Neural crest cell (in vitro differentiated cells): Measurements from ENCODE around the gene SIX5. TPM values are rescaled to one million over a fixed set of nuclear protein-coding genes. Genes with fewer than 3 reads are reported as not detected.
A peak's percentile ranks its signal among the peaks of the same experiment; 100 is the strongest.

Experiments used
- DNase-seq: peaks from one replicate; pipeline ENCODE4 v3.0.0; 2021; ENCODE audit warnings: low read depth, mixed read lengths, low spot score
- H3K27ac Mint-ChIP-seq: one replicate; pipeline ENCODE4 v1.8.0; 2021; ENCODE audit warnings: mild to moderate bottlenecking, mixed read lengths; ENCODE audit not compliant: unreplicated experiment
- H3K27me3 Mint-ChIP-seq: 2 replicates; pipeline ENCODE4 v1.8.0; 2021; ENCODE audit warnings: low read depth, mild to moderate bottlenecking, mixed read lengths
- H3K36me3 Mint-ChIP-seq: 2 replicates; pipeline ENCODE4 v1.8.0; 2021; ENCODE audit warnings: low read depth, mild to moderate bottlenecking, mixed read lengths
- H3K4me1 Mint-ChIP-seq: 2 replicates; pipeline ENCODE4 v1.8.0; 2021; ENCODE audit warnings: mixed read lengths
- H3K4me3 Mint-ChIP-seq: one replicate; pipeline ENCODE4 v1.8.0; 2021; ENCODE audit warnings: mild to moderate bottlenecking, mixed read lengths
- H3K9me3 Mint-ChIP-seq: 2 replicates; pipeline ENCODE4 v1.8.0; 2021; ENCODE audit warnings: mixed read lengths
- total RNA-seq: library from RNA; stranded (reverse); gene quantifications from 2 replicates; pipeline ENCODE4 v1.2.1, GENCODE V29; 2021
- TF ChIP-seq, protein P1 (sequence below): fragments of 200-600 bp; sonication (generic); conservative IDR thresholded peaks from 2 replicates; pipeline ENCODE4 v1.5.0; 2021; ENCODE audit warnings: antibody characterized with exemption, mild to moderate bottlenecking

Gene SIX5
- total RNA-seq, 1 donor from 2014 or later = 38.6 TPM

DNA sequence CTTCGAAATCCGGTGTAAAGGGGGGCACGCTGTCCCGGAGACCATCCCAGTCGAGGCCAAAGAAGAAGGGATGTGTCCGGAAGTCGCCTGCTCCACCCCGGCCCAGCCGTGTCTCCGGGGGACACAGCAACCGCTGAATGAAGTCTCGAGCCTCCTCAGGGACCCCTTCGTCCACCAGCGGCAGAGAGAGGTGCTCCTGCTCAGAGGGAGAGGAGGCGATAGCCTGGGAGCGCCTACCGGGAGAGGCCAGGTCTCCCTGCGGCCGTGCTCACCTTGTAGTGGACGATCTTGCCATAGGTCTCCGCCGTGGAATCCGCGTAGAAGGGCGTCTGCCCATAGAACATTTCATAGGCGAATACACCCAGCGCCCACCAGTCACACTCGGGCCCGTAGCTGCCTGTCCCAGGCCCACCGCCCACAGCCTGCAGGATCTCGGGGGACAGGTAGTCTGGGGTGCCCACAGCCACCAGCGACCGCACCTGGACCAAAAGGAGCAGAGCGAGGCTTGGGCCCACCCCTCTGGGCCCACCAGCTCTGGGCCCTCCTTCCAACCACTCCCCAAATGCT, 8.4 kb upstream of the SIX5 start:
- Mint-ChIP-seq H3K36me3 (peaks cover 12% of the 10 kb centered on the region), H3K4me3 (peak overlapping the region; percentile 27), H3K27ac (no peak overlapping the region), H3K9me3 (no peaks in the 10 kb centered on the region), H3K27me3 (peaks cover 10% of the 10 kb centered on the region), H3K4me1 (peaks cover 21% of the 10 kb centered on the region)
- TF ChIP-seq, protein P1, sequence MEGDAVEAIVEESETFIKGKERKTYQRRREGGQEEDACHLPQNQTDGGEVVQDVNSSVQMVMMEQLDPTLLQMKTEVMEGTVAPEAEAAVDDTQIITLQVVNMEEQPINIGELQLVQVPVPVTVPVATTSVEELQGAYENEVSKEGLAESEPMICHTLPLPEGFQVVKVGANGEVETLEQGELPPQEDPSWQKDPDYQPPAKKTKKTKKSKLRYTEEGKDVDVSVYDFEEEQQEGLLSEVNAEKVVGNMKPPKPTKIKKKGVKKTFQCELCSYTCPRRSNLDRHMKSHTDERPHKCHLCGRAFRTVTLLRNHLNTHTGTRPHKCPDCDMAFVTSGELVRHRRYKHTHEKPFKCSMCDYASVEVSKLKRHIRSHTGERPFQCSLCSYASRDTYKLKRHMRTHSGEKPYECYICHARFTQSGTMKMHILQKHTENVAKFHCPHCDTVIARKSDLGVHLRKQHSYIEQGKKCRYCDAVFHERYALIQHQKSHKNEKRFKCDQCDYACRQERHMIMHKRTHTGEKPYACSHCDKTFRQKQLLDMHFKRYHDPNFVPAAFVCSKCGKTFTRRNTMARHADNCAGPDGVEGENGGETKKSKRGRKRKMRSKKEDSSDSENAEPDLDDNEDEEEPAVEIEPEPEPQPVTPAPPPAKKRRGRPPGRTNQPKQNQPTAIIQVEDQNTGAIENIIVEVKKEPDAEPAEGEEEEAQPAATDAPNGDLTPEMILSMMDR = no peak
- DNase-seq = no peak

DNA sequence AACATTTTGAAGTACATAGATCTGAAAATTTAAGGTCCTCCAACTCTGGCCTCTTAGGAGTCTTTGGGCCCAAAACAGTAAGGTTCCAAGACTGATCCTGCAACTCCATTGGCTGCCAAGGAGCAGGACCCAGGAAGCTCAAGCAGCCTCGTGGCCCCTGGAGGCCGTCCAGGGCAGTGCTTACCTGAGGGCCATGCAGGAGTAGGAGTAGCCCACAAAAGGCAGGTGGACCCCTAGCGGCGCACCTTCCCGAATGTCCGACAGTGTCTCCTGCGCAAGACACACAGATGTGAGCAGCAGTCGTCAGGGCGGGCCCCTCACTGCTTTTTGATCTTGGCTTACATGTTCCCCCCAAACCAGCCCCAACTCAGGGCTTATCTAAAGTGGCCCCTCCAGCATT, 5.7 kb upstream of the SIX5 start:
- Mint-ChIP-seq H3K27ac (no peak overlapping the region), H3K4me3 (peak overlapping the region; percentile 44), H3K9me3 (no peaks in the 10 kb centered on the region), H3K27me3 (peaks cover 20% of the 10 kb centered on the region), H3K4me1 (peaks cover 27% of the 10 kb centered on the region), H3K36me3 (peaks cover 22% of the 10 kb centered on the region)
- no peak for DNase-seq
- TF ChIP-seq, protein P1 = no peak

DNA sequence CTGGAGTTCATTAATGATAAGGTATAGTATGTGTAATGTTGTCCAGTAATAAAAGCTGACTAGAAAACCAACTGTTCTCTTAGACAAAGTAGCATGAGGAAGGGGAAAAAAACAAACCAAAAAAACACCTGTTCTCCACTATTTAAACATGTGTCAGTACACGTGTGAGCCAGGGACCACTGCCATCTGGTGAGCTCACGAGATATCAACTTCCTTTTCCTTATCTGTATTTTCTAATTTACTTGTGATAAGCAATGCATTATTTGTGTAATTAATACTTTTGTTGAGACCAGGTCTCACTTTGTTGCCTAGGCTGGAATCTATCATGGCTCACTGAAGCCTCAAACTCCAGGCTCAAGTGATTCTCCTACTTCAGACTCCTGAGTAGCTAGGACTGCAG, 4.3 kb upstream of the SIX5 start:
- peaks cover 20% of the 10 kb centered on the region for H3K4me1 Mint-ChIP-seq
- H3K27ac Mint-ChIP-seq = no peak overlapping the region
- peaks cover 17% of the 10 kb centered on the region for H3K36me3 Mint-ChIP-seq

DNA sequence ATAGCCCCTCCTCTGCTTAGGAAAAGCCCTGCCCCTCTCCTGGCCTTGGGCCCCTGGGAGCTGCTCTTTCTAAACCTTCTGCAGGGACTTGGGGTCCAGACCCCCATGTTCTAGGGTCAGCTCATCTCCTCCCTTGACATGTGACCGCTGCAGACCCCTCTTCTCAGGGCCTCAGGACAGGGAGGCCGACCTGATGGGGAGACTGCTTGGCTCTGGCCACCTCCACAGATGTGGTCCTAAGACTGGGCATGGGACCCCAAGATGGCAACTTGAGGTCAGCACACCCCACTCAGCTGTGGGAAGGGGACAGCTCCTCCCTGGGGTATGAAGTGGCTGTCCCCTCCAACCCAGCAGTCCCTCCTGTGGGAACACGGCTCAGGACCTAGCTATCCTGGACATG, 3.9 kb upstream of the SIX5 start:
- H3K4me3 Mint-ChIP-seq = peak overlapping the region; percentile 69
- TF ChIP-seq, protein P1 = no peak
- H3K36me3 Mint-ChIP-seq = peaks cover 16% of the 10 kb centered on the region
- peaks cover 23% of the 10 kb centered on the region for H3K27me3 Mint-ChIP-seq
- H3K27ac Mint-ChIP-seq = no peak overlapping the region
- peaks cover 20% of the 10 kb centered on the region for H3K4me1 Mint-ChIP-seq
- no peaks in the 10 kb centered on the region for H3K9me3 Mint-ChIP-seq
- no peak for DNase-seq

More for the DNA sequence above, 4.3 kb upstream of the SIX5 start:
- peaks cover 23% of the 10 kb centered on the region for H3K27me3 Mint-ChIP-seq
- DNase-seq = no peak
- TF ChIP-seq, protein P1 = no peak
- peak overlapping the region; percentile 69 for H3K4me3 Mint-ChIP-seq
- no peaks in the 10 kb centered on the region for H3K9me3 Mint-ChIP-seq

- TF ChIP-seq, protein P1 = no peak
- Mint-ChIP-seq H3K27me3 (peaks cover 26% of the 10 kb centered on the region), H3K36me3 (peaks cover 14% of the 10 kb centered on the region), H3K9me3 (no peaks in the 10 kb centered on the region), H3K4me3 (peak overlapping the region; percentile 81), H3K4me1 (peaks cover 23% of the 10 kb centered on the region), H3K27ac (peak overlapping the region; percentile 88)
- DNase-seq = no peak
Measured at GRCh38 chr19:45772130-45772840, 3.2 kb upstream of the SIX5 start.
